Activated CD4-positive, CD25-positive, alpha-beta regulatory T cell treated with anti-CD3 and anti-CD28 coated beads, Interleukin-2, amount 50 U/mL, for 16 hours (primary cell): Measurements from ENCODE around the gene NUMA1.

ENCODE experiments used
- DNase-seq: peaks from one replicate; pipeline ENCODE4 v3.0.0-alpha.2; 2020; ENCODE audit warnings: low read depth, low spot score

The NUMA1 gene

GRCh38 chr11:71964641-71965040 is 115.7 kb downstream of the NUMA1 start:
- no peak for DNase-seq

DNA sequence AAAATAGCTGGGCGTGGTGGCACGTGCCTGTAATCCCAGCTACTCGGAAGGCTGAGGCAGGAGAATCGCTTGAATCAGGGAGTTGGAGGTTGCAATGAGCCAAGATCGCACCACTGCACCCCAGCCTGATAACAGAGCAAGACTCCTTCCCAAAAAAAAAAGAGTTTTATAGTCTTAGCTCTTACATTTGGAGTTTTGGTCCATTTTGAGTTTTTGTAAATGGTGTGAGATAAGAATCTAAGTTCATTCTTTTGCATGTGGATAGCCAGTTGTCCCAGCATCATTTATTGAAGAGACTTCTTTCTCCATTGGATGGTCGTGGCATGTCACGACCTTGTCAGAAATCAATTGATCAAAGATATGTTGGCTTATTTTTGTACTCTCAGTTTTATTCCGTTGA is 116.9 kb downstream of the NUMA1 start:
- no peak for DNase-seq

GRCh38 chr11:71962428-71963038 is 117.8 kb downstream of the NUMA1 start:
- no peak for DNase-seq

GRCh38 chr11:71955898-71956456 is 124.4 kb downstream of the NUMA1 start:
- no peak for DNase-seq
